GM21526 (cell line): ENCODE results near the gene CPSF7.
"Not testable (repeated sequence)": the region's sequence is repeated elsewhere in the genome, so short reads cannot be mapped to it uniquely, and the experiment has no call there.

Experiments
- ATAC-seq: cut with Tn5 transposase; IDR thresholded peaks from one replicate; pipeline ENCODE4 v1.9.1; 2021; ENCODE audit warnings: moderate library complexity; ENCODE audit not compliant: unreplicated experiment, low FRiP score

The CPSF7 gene

DNA sequence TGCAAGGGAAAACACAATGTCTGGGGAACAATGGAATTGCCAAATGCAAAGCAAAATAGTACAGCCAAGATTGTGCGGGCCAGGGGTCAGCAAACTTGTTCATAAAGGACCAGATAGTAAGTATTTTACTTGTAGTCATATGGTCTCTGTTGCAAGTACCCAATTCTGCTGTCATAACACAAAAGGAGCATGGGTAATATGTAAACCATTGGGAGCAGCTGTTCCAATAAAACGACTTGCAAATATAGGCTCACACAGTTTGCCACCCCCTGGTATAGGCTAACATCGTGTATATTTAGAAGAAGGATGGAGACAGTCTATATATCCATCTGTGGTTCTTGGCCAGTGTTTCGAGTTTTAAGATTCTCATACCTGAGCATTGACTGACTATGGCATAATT is 15.7 kb upstream of the CPSF7 start:
- ATAC-seq: no peak

DNA sequence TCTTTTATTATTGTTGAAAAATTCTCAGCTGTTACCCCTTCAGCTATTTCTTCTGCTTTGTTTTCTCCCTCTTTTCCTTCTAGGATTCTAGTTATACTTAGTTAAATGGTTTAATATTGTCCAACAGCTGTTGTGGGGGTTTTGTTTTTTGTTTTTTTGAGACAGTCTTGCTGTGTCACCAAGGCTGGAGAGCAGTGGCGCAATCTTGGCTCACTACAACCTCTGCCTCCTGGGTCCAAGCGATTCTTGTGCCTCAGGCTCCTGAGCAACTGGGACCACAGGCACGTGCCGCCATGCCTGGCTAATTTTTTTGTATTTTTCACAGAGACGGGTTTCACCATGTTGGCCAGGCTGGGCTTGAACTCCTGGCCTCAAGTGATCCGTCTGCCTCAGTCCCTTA is 12.8 kb upstream of the CPSF7 start:
- no peak for ATAC-seq

- ATAC-seq: no peak
Measured at GRCh38 chr11:61439615-61440014, 9.8 kb upstream of the CPSF7 start.

DNA sequence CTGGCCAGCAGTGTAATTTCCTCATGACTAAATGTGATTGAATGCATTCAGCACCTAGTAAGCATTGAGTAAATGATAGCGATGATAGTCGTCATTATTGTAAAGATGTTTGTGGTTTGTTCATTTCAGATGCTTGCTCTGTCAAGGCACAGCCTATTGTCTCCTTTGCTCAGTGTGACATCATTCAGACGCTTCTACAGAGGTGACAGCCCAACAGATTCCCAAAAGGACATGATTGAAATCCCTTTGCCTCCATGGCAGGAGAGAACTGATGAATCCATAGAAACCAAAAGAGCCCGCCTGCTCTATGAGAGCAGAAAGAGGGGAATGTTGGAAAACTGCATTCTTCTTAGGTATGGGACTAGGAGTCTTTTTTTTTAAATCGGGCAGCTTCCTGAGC is 7.7 kb upstream of the CPSF7 start:
- ATAC-seq: no peak

DNA sequence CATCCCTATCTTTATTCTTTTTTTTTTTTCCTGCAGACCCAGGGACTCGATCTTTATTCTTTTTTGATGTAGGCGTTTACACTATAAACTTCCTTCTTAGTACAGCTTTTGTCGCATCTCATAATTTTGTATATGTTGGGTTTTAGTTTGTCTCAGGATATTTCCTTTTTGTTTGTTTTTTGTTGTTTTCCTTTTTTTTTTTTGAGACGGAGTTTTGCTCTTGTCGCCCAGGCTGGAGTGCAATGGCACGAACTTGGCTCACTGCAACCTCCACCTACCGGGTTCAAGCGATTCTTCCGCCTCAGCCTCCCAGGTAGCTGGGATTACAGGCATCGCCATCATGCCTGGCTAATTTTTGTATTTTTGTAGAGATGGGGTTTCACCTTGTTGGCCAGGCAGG is 1.1 kb upstream of the CPSF7 start:
- not testable (repeated sequence) for ATAC-seq

DNA sequence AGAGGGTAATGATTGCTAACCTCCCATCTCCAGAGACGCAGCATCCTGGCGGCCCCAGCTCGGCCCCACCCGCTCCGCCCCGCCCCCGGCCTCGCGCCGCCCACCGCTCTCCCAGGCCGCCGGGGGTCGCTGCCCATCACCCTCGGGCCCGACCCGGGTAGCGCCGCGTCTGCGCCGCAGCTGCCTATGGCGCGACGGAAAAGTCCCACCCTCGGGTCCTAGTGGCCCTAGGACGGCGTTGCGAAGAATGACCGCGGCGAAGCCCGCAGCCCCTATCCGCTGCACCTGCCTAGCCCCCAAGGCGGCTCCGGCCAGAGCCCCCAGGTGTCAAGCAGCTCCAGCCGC is 457 bp downstream of the CPSF7 start:
- peak; percentile 48 for ATAC-seq

- no peak for ATAC-seq
Measured at GRCh38 chr11:61425367-61426131, 4.2 kb downstream of the CPSF7 start.

- no peak for ATAC-seq
Measured at GRCh38 chr11:61422226-61422625, 7.5 kb downstream of the CPSF7 start.

- ATAC-seq: no peak
Measured at GRCh38 chr11:61418136-61418535, 11.6 kb downstream of the CPSF7 start.

- ATAC-seq: no peak
Measured at GRCh38 chr11:61417670-61418069, 12.1 kb downstream of the CPSF7 start.

DNA sequence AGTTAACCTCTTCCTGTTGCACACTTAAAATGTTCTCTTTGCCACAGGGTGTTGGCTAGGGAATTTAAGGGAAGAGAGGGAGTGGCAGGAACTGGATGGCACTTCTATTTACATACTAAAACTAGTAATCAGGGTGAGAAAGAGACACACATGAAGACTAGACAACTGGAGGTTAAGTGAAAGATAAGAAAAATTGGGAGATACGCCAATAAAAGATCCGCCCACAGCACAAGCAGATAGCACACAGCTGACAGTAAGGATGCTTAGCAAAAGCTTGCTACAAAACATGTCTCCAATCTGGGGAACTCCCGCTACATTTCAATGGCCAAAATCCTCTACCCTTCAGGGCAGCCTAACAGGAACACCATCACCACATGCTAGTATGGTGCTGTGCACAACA is 12.8 kb downstream of the CPSF7 start:
- ATAC-seq: no peak

- ATAC-seq: no peak
Measured at GRCh38 chr11:61415381-61415780, 14.4 kb downstream of the CPSF7 start.

DNA sequence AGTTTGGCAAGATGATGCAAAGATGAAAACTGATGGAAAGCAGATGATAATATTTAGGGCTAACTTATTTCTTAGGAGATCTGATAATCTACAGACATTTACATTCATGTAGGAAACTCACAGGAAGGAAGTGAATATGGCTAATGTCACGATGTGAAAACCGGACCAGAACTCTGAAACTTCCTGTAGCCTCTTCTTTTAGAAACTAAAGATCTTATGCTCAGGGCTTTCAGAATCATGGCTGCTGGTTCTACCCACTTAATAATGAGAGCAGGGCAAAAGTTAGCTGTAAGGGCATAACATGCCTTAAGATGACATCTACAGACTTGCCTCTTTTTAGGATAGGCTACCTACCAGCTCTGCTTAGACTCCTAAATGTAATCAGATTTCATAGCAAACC is 15.2 kb downstream of the CPSF7 start:
- ATAC-seq: no peak

DNA sequence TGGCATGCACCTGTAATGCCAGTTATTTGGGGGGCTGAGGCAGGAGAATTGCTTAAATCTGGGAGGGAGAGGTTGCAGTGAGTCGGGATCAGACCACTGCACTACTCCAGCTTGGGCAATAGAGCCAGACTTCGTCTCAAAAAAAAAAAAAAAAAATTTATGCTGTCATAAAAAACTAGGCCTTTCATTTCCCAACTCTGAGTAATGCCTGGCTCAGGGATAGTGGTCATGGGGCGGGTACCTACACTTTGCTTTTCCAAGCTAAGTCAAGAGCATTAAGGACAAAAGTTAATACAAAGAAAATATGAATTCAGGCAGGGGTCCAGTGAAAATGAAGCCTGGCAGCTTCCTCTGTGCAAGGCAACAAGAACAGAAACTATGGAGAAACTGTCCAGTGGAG is 16.3 kb downstream of the CPSF7 start:
- no peak for ATAC-seq

GRCh38 chr11:61411589-61411988 is 18.2 kb downstream of the CPSF7 start:
- no peak for ATAC-seq

DNA sequence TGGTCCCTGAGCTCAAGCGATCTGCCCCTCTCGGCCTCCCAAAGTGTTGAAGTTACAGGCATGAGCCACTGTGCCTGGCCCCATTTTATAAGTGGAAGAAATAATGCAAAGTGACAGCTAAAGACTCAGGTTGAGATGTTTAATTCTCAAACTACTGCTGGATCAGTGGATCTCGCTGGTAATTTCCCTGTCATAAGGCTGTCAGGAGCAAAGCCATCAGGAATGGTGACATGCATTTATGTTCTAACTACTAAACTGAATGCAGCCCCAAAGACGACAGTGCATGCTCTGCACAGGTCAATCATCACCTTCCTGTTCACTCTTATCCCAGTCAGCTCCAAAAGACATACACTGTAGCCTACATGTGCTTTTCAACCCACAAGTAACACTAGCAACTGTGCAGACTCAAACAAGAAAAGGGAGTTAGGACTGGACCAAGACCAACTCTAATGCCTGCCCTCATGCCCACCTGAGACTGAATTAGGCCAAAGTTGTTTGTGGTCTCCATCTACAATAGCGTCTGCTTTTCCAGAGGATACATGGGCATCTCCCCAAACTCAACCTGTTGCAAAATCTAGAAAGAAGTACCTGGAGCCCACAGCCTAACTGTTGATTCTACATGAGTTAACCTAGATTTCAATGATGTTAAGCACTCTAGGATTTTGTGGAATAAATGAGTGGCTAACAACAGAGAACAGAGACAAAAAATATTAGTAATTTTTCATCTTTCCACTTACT is 22.6 kb downstream of the CPSF7 start:
- ATAC-seq: no peak

DNA sequence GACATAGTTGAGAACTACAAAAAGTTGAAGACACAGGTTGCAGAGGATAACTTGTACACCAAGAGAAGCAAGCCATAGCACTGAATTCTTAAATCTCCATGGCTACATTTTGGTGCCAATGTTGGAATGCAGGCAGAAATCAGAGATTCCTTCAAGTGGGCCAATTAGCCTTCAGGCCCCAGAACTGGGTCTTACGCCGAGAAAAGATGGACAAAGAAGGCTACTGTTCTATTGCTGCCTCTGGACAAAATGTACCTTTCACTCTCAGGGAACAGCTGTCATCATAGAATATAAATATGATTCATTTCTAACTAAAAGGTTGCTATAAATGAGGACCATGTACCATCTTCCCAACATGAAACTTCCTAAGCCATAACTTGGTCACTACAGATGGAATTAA is 23.7 kb downstream of the CPSF7 start:
- ATAC-seq: no peak

- no peak for ATAC-seq
Measured at GRCh38 chr11:61404641-61405040, 25.1 kb downstream of the CPSF7 start.

DNA sequence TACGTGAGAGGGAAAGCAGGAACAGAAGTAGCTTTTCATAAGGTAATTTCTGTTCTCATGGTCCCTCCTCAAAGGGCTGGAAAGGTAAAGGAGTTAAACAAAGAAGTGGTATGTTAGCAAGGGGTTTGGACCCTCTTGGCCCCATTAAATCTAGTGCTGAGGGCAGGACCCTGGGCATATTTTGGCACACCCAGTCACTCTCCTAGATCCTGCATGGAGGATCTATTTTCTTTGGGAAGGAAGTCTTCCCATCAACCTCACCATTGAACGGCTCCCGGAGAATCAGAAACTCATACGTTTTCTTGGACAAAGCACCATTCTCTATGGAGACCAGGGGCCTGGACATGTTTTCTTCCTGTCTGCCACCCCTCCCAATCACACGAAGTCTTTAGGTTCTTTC is 25.7 kb downstream of the CPSF7 start:
- no peak for ATAC-seq

- no peak for ATAC-seq
Measured at GRCh38 chr11:61403658-61404057, 26.1 kb downstream of the CPSF7 start.

GRCh38 chr11:61401573-61401972 is 28.2 kb downstream of the CPSF7 start:
- no peak for ATAC-seq

- no peak for ATAC-seq
Measured at GRCh38 chr11:61401173-61401572, 28.6 kb downstream of the CPSF7 start.
